ENCODE measurements around the gene ADAMTSL1. TPM values are rescaled to one million over a fixed set of nuclear protein-coding genes. Genes with fewer than 3 reads are reported as not detected.

The ADAMTSL1 gene
- total RNA-seq, 1 experiment from 2014 or later, result 1.2 TPM

- no peaks in the 10 kb centered on the region for H3K4me1 ChIP-seq (ENCODE audit: insufficient read depth, low read length)
- Mint-ChIP-seq H3K4me1 (peaks cover 0 to 4% of the 10 kb centered on the region in 2 experiments; a peak in 1 of 4 replicates), H3K27me3 (ENCODE audit: low read depth) (no peaks in the 10 kb centered on the region), H3K36me3 (ENCODE audit: insufficient read depth in 1 of 3, low read depth in 3 of 3) (no peaks in the 10 kb centered on the region), H3K9me3 (0 out of 5 replicates have a peak, but pooled peaks cover 0 to 2% of the 10 kb centered on the region in 2 experiments), H3K4me3 (no peak overlapping the region), H3K27ac (no peak overlapping the region)
- H2BK5ac ChIP-seq (ENCODE audit: insufficient read length, low read length), result no peak overlapping the region
- H4K8ac ChIP-seq (replicated peaks; ENCODE audit: insufficient read length, low read depth, low read length), result no peak overlapping the region
- H3K9ac ChIP-seq (ENCODE audit: extremely low read depth, insufficient read length, low read length), result no peak overlapping the region
- H3K14ac ChIP-seq (ENCODE audit: insufficient read depth, low read length), result no peak overlapping the region
- H4K5ac ChIP-seq (ENCODE audit: insufficient read length, low read depth, low read length), result no peak overlapping the region
- no peak for TF ChIP-seq CTCF (conservative IDR thresholded peaks at IDR 0.05)
- H2BK15ac ChIP-seq (ENCODE audit: low read depth, low read length), result no peak overlapping the region
- no peaks in the 10 kb centered on the region for H3K79me1 ChIP-seq (ENCODE audit: insufficient read depth, low read depth, low read length, poor library complexity, severe bottlenecking)
- no peaks in the 10 kb centered on the region for H3K9me3 ChIP-seq (ENCODE audit: control insufficient read depth, low read depth, low read length)
- no peaks in the 10 kb centered on the region for H3K23me2 ChIP-seq (ENCODE audit: insufficient read length, low read depth, low read length, poor library complexity, severe bottlenecking)
- no peak overlapping the region for H3K4ac ChIP-seq (ENCODE audit: low read depth, low read length)
- H3K23ac ChIP-seq (ENCODE audit: insufficient read length, low read depth, low read length), result no peak overlapping the region
- H4K20me1 ChIP-seq (ENCODE audit: control insufficient read depth, insufficient read depth, insufficient read length), result no peaks in the 10 kb centered on the region
- H4K91ac ChIP-seq (ENCODE audit: insufficient read length, low read depth, low read length), result no peak overlapping the region
- H2BK120ac ChIP-seq (ENCODE audit: low read depth, low read length, poor library complexity, severe bottlenecking), result no peak overlapping the region
- H3K27ac ChIP-seq (ENCODE audit: insufficient read length, low read depth, low read length), result no peak overlapping the region
- H3K4me2 ChIP-seq (ENCODE audit: insufficient read depth, insufficient read length, low read length), result no peak overlapping the region
- no peak overlapping the region for H3K18ac ChIP-seq (ENCODE audit: insufficient read length, low read depth, low read length)
- no peak overlapping the region for H2BK20ac ChIP-seq (ENCODE audit: low read depth, low read length, poor library complexity, severe bottlenecking)
- no peaks in the 10 kb centered on the region for H3K79me2 ChIP-seq (ENCODE audit: insufficient read depth, low read length)
- no peak overlapping the region for H3K56ac ChIP-seq (ENCODE audit: insufficient read length, low read depth, low read length)
- no peak overlapping the region for H3T11ph ChIP-seq (ENCODE audit: low read length)
- DNase-seq, result no peak
- H2BK12ac ChIP-seq (ENCODE audit: insufficient read length, low read depth, low read length), result no peak overlapping the region
- H2AFZ ChIP-seq (ENCODE audit: low read length), result no peak overlapping the region
- no peak overlapping the region for H2AK5ac ChIP-seq (ENCODE audit: insufficient read length, low read length)
- no peaks in the 10 kb centered on the region for H3K27me3 ChIP-seq (ENCODE audit: insufficient read depth, low read length)
Measured at GRCh38 chr9:18925880-18926279, 451.9 kb downstream of the ADAMTSL1 start.

All from H9 (cell line).